Measurements from ENCODE around the gene CREBL2. TPM values are rescaled to one million over a fixed set of nuclear protein-coding genes. Genes with fewer than 3 reads are reported as not detected.
"Not testable (repeated sequence)": the region's sequence is repeated elsewhere in the genome, so short reads cannot be mapped to it uniquely, and the experiment has no call there.

CREBL2 gene
- total and polyA plus RNA-seq, 2 donors = 29.7 to 39.0 TPM

DNA sequence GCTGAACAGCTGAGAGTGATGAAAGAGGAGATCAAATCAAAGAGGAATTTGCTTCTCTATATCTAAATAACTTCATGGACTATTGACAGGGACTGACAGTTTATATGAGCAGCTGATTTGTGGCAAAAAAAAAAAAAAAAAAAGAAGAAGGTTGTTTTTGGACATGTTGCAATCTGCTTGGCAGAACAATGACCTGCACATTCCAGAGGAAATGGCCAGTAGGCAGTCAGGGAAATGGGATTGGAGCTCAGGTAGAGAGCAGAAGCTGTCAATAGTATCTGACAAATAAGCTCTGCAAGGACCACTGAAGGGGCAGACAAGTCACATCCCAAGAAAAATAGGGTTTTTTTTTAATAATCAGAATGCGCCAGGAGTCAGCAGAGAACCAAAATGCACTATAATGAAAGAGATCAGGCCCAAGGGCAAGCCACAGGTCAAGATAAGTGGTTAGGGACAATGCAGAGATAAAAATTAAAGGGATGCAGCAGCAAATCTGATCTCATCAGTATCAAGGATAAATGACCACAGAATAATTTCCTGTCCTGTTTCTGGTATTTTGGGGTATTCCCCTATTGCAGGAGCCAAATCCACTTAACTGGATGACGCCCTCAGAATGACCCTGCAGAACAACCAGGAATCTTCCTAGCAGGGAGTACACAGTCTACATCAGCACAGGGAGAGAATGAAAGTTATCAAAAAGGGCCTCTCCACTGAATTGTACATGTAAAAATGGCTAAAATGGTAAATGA lies 26.4 kb upstream of the CREBL2 start:
- DNase-seq (ENCODE audit: extremely low spot score) = no peak
- WGBS = 90% methylated on average over 2 of the region's 2 CpGs
- no peak overlapping the region for H3K4me3 ChIP-seq (ENCODE audit: low read depth, low read length)

DNA sequence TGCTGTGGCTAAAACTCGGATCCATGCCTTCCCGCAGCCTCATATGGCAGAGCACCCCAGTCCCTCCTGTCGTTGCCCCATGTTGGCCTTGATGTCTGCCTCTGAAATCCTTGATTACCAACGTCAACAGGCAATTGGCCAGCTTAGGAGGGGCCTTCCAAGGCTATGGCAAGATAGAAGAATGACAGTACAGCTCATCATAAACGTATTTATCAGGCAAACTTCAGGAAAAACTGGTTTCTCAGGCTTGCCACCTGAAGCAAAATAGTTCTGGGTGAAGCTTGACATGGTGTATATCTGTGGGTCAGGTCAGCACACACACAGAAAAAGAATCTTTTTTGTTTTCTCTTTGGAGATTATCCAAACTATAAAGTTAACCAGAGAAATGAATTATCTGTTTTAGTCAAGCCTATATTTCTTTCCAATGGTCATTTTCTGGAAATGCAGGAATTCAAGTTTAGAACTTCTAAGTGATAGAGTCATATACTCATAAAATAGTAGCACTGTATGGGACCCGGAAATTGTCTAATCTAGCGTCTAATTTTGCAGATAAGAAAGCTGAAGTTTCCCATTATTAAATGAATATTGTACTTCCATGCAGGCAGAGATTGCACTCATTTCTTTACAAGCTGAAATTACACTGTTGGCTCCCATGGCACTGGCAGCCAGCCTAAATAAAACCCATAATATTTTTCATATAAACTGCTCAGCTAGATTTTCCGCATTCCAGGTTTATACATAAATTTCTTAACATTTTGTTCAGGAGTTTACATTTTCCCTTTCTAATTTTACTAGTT lies 24.6 kb upstream of the CREBL2 start:
- Histone ChIP-seq H3K27ac (ENCODE audit: low read depth) (peak overlapping the region; percentile 14), H3K4me1 (ENCODE audit: insufficient read depth) (peaks cover 1% of the 10 kb centered on the region), H3K4me3 (ENCODE audit: low read depth, low read length) (no peak overlapping the region), H3K36me3 (ENCODE audit: insufficient read depth) (no peaks in the 10 kb centered on the region)
- WGBS = 56% methylated on average over 8 of the region's 8 CpGs
- DNase-seq (ENCODE audit: extremely low spot score) = no peak

More for the DNA sequence above, 26.4 kb upstream of the CREBL2 start:
- Histone ChIP-seq H3K27ac (ENCODE audit: low read depth) (no peak overlapping the region), H3K4me1 (ENCODE audit: insufficient read depth) (peaks cover 1% of the 10 kb centered on the region), H3K36me3 (ENCODE audit: insufficient read depth) (no peaks in the 10 kb centered on the region)

- Histone ChIP-seq H3K27ac (ENCODE audit: low read depth) (no peak overlapping the region), H3K36me3 (ENCODE audit: insufficient read depth) (no peaks in the 10 kb centered on the region)
- 98% methylated on average over 1 of the region's 1 CpG for WGBS
These were observed 23.8 kb upstream of the CREBL2 start for GRCh38 chr12:12587878-12588277.

DNA sequence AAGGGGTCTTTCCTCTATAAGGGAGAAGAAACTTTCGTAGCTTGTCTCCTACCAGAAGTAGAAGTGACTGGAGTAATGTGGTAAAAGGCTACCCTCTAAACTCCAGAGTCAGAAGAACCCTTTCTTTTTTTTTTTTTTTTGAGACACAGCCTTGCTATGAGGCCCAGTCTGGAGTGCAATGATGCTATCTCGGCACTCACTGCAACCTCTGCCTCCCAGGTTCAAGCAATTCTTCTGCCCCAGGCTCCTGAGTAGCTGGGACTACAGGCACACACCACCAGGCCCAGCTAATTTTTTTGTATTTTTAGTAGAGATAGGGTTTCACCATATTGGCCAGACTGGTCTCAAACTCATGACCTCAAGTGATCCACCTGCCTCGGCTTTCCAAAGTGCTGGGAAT lies 23.2 kb upstream of the CREBL2 start:
- not testable (repeated sequence) for H3K36me3 ChIP-seq (ENCODE audit: insufficient read depth); H3K27ac ChIP-seq (ENCODE audit: low read depth); H3K4me3 ChIP-seq (ENCODE audit: low read depth, low read length); H3K4me1 ChIP-seq (ENCODE audit: insufficient read depth); DNase-seq (ENCODE audit: extremely low spot score)
- WGBS = 91% methylated on average over 3 of the region's 3 CpGs

More at GRCh38 chr12:12587878-12588277, 23.8 kb upstream of the CREBL2 start:
- DNase-seq (ENCODE audit: extremely low spot score) = no peak
- Histone ChIP-seq H3K4me1 (ENCODE audit: insufficient read depth) (peaks cover 1% of the 10 kb centered on the region), H3K4me3 (ENCODE audit: low read depth, low read length) (no peak overlapping the region)

DNA sequence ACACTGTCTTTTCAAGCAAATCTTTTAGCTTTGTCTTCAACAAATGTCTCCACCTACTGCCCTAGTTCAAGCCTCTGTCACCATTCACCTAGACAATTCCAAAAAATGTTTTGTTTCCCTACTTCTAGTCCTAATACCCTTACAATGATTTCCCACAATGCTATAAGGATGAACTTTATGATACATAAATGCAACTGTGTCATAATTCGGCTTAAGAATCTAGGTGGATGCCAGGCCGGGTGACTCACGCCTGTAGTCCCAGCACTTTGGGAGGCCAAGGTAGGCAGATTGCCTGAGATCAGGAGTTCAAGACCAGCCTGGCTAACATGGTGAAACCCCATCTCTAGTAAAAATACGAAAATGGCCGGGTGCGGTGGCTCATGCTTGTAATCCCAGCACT lies 20.7 kb upstream of the CREBL2 start:
- Histone ChIP-seq H3K4me1 (ENCODE audit: insufficient read depth) (no peaks in the 10 kb centered on the region), H3K27ac (ENCODE audit: low read depth) (no peak overlapping the region), H3K4me3 (ENCODE audit: low read depth, low read length) (no peak overlapping the region), H3K36me3 (ENCODE audit: insufficient read depth) (no peaks in the 10 kb centered on the region)
- DNase-seq (ENCODE audit: extremely low spot score) = no peak
- WGBS = 92% methylated on average over 6 of the region's 6 CpGs

GRCh38 chr12:12592930-12593329 lies 18.7 kb upstream of the CREBL2 start:
- no peak overlapping the region for H3K27ac ChIP-seq (ENCODE audit: low read depth)
- no peaks in the 10 kb centered on the region for H3K36me3 ChIP-seq (ENCODE audit: insufficient read depth)
- DNase-seq (ENCODE audit: extremely low spot score) = no peak
- no peaks in the 10 kb centered on the region for H3K4me1 ChIP-seq (ENCODE audit: insufficient read depth)
- 75% methylated on average over 3 of the region's 3 CpGs for WGBS
- no peak overlapping the region for H3K4me3 ChIP-seq (ENCODE audit: low read depth, low read length)

DNA sequence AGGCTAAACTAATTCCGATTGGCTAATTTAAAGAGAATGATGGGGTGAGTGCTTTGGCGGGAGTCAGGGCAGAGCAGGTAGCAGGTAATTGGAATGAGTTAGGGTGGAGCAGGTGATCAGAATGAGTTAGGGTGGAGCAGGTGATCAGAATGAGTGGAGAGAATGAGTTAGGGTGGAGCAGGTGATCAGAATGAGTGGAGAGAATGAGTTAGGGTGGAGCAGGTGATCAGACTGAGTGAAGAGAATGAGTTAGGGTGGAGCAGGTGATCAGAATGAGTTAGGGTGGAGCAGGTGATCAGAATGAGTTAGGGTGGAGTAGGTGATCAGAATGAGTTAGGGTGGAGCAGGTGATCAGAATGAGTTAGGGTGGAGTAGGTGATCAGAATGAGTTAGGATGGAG lies 15.7 kb upstream of the CREBL2 start:
- not testable (repeated sequence) for H3K4me3 ChIP-seq (ENCODE audit: low read depth, low read length); DNase-seq (ENCODE audit: extremely low spot score); H3K27ac ChIP-seq (ENCODE audit: low read depth); H3K36me3 ChIP-seq (ENCODE audit: insufficient read depth); H3K4me1 ChIP-seq (ENCODE audit: insufficient read depth)
- WGBS = 93% methylated on average over 2 of the region's 2 CpGs

GRCh38 chr12:12596598-12596997 lies 15.1 kb upstream of the CREBL2 start:
- H3K27ac ChIP-seq (ENCODE audit: low read depth); H3K36me3 ChIP-seq (ENCODE audit: insufficient read depth); H3K4me3 ChIP-seq (ENCODE audit: low read depth, low read length); DNase-seq (ENCODE audit: extremely low spot score); H3K4me1 ChIP-seq (ENCODE audit: insufficient read depth): not testable (repeated sequence)
- WGBS = 86% methylated on average over 3 of the region's 3 CpGs

DNA sequence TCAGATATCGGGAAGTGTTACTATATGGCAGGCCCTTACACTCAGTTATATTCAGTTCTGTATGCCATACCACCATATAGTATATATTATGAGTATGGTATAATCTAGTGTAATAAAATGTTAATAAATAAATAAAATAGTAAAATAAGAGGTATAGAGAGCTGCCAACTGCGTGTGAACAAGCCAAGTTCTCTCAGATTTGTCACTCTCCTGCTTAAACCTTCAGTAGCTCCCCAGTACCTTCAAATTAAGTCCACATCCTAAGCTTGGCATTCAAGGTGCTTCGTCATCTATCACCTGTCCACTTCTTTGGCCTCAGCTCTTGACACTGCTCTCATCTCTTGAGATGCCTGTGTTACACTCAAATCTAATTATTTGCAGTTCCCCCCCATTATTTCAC lies 12.8 kb upstream of the CREBL2 start:
- Histone ChIP-seq H3K36me3 (ENCODE audit: insufficient read depth) (no peaks in the 10 kb centered on the region), H3K4me3 (ENCODE audit: low read depth, low read length) (no peak overlapping the region), H3K27ac (ENCODE audit: low read depth) (no peak overlapping the region), H3K4me1 (ENCODE audit: insufficient read depth) (no peaks in the 10 kb centered on the region)
- DNase-seq (ENCODE audit: extremely low spot score) = no peak
- 85% methylated on average over 3 of the region's 3 CpGs for WGBS

DNA sequence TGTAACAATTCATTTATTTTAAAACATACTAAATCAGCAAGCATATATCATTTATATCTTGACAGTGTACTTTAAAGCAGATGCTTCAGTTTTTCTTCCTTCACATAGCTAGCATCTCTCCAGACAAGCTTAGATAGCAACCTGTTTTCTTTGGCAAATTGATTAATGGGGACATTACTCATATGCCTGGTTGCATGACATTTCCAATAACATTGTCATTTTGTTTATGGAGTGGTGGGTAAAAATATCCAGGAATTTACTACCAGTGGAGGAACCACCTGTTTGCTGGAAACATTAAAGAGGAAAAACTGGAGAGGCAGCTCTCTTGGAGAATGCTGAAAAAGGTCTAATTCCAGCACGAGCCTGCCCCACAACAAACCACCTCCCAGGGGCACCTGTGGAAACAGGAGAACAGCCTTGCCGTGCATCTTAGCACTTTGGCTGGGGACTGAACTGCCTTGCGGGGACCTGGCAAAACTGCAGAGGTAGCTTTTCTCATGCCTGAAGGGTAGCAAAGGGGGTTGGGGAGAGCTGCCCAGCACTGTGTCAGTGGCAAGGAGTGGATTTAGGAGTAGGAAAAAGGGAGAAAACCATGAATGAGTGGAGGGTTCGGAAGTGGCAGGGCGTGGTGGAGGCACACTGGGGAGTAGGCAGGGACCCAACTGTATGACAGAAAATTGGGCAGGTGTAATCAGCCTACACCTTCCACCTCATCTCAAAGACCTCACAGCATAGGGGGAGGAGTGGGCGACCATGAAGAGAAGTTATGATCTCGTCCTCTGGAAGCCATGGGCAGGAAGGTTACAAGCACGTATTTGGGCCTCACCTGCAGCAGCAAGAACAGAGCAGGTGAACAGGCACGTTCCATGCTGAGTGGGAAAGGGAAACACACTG lies 11.7 kb upstream of the CREBL2 start:
- Histone ChIP-seq H3K4me1 (ENCODE audit: insufficient read depth) (no peaks in the 10 kb centered on the region), H3K4me3 (ENCODE audit: low read depth, low read length) (no peak overlapping the region), H3K27ac (ENCODE audit: low read depth) (no peak overlapping the region), H3K36me3 (ENCODE audit: insufficient read depth) (no peaks in the 10 kb centered on the region)
- DNase-seq (ENCODE audit: extremely low spot score) = no peak
- WGBS = 68% methylated on average over 9 of the region's 9 CpGs

GRCh38 chr12:12600659-12601058 lies 11.0 kb upstream of the CREBL2 start:
- no peak overlapping the region for H3K27ac ChIP-seq (ENCODE audit: low read depth)
- WGBS = 77% methylated on average over 8 of the region's 8 CpGs
- H3K4me1 ChIP-seq (ENCODE audit: insufficient read depth) = no peaks in the 10 kb centered on the region
- no peak overlapping the region for H3K4me3 ChIP-seq (ENCODE audit: low read depth, low read length)
- H3K36me3 ChIP-seq (ENCODE audit: insufficient read depth) = no peaks in the 10 kb centered on the region
- no peak for DNase-seq (ENCODE audit: extremely low spot score)

DNA sequence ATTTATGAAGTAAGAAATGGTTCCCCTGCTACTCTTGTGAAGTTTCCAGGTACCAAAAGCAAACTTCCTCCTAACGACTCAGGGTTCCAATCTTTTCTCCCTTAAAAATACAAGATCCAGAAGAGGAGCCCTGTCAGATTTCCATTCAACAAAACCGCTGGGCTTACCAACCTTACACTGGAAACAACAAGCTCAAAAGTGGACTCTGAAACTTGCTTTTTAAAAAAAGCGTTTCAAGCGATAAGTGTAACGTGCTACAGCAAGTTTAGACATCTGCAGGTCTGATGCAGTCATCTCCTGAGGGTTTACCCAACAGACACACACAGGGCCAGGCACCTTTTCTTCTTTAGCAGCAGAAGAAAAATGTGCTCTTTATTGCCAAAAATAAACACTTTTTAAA lies 6.9 kb upstream of the CREBL2 start:
- WGBS = 73% methylated on average over 5 of the region's 5 CpGs
- H3K36me3 ChIP-seq (ENCODE audit: insufficient read depth) = no peaks in the 10 kb centered on the region
- H3K4me3 ChIP-seq (ENCODE audit: low read depth, low read length) = no peak overlapping the region
- H3K27ac ChIP-seq (ENCODE audit: low read depth) = no peak overlapping the region
- no peaks in the 10 kb centered on the region for H3K4me1 ChIP-seq (ENCODE audit: insufficient read depth)
- no peak for DNase-seq (ENCODE audit: extremely low spot score)

DNA sequence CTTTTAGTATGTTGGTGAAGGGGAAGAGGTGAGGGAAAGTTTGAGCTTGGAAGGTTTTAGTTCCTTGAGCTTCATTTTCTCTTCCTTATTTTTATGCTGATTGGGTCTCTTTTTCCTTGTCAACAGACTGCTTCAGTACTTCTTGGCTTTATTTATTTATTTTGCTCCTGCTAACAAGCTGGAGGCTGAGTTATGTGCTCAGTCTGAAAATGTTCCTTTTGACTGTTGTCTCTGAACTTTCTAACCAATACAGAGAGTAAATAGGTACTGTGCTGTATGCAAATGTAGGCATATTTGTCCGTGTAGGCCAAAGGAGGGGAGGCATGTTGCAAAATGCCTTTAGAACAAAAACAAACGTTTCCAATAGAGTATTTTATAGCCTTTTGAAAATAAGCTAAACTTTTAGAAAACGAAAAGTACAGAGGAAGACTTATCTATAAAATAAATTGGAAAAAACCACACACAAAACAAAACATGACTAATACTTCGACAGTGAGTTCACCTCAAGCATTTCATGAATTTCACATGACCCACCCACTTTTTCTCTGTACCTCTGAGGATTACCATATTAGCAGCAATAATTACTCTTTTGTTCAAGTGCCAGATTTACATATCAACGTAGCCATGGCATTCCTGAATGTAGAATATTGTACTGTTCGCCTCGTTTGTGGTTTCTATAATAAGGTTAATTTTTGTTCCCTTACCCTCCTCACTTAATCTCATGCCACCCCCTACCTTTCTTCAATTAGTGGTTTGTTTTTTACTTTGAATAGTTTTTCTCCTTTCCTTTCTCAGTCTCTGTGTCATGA lies 4.7 kb upstream of the CREBL2 start:
- no peak for DNase-seq (ENCODE audit: extremely low spot score)
- Histone ChIP-seq H3K27ac (ENCODE audit: low read depth) (peak overlapping the region; percentile 23), H3K36me3 (ENCODE audit: insufficient read depth) (no peaks in the 10 kb centered on the region), H3K4me1 (ENCODE audit: insufficient read depth) (no peaks in the 10 kb centered on the region), H3K4me3 (ENCODE audit: low read depth, low read length) (no peak overlapping the region)
- 48% methylated on average over 7 of the region's 7 CpGs for WGBS

Measured in urinary bladder (tissue), 4 donors.